Measurements from ENCODE around the gene APBA3.

APBA3 gene

GRCh38 chr19:3722443-3723109, 38.9 kb downstream of the APBA3 start:
- H3K9ac ChIP-seq (ENCODE audit: low read length in 5 of 5), result no peak overlapping the region
- no peaks in the 10 kb centered on the region for H3K9me3 ChIP-seq (ENCODE audit: control insufficient read depth in 5 of 5, low read length in 5 of 5)
- peaks cover 19 to 36% (median 29%) of the 10 kb centered on the region in 5 donors for H3K27me3 ChIP-seq (ENCODE audit: control insufficient read depth in 5 of 5, insufficient read depth in 4 of 5, low read length in 5 of 5)
- H3K4me1 ChIP-seq (ENCODE audit: control insufficient read depth in 5 of 5, insufficient read depth in 5 of 5, low read length in 5 of 5), result peaks cover 0 to 12% (median 9%) of the 10 kb centered on the region in 5 donors
- no peak overlapping the region for H3K27ac ChIP-seq (ENCODE audit: low read depth, low read length)
- H3K4me3 ChIP-seq (ENCODE audit: low read depth in 1 of 5, low read length in 5 of 5), result no peak overlapping the region
- H3K36me3 ChIP-seq (ENCODE audit: control insufficient read depth in 5 of 5, insufficient read depth in 5 of 5, low read length in 5 of 5), result no peaks in the 10 kb centered on the region

- Histone ChIP-seq H3K9ac (ENCODE audit: low read length in 5 of 5) (no peak overlapping the region), H3K27ac (ENCODE audit: low read depth, low read length) (no peak overlapping the region), H3K4me1 (ENCODE audit: control insufficient read depth in 5 of 5, insufficient read depth in 5 of 5, low read length in 5 of 5) (peaks cover 0 to 12% (median 9%) of the 10 kb centered on the region in 5 donors), H3K9me3 (ENCODE audit: control insufficient read depth in 5 of 5, low read length in 5 of 5) (no peaks in the 10 kb centered on the region), H3K36me3 (ENCODE audit: control insufficient read depth in 5 of 5, insufficient read depth in 5 of 5, low read length in 5 of 5) (no peaks in the 10 kb centered on the region), H3K4me3 (ENCODE audit: low read depth in 1 of 5, low read length in 5 of 5) (peak overlapping the region in 1 of 5 donors; percentile 10), H3K27me3 (ENCODE audit: control insufficient read depth in 5 of 5, insufficient read depth in 4 of 5, low read length in 5 of 5) (peaks cover 19 to 36% (median 29%) of the 10 kb centered on the region in 5 donors)
These were observed 39.5 kb downstream of the APBA3 start for GRCh38 chr19:3721887-3722442.

GRCh38 chr19:3721131-3721886, 40.2 kb downstream of the APBA3 start:
- H3K27me3 ChIP-seq (ENCODE audit: control insufficient read depth in 5 of 5, insufficient read depth in 4 of 5, low read length in 5 of 5), result peaks cover 19 to 36% (median 30%) of the 10 kb centered on the region in 5 donors
- H3K36me3 ChIP-seq (ENCODE audit: control insufficient read depth in 5 of 5, insufficient read depth in 5 of 5, low read length in 5 of 5), result no peaks in the 10 kb centered on the region
- H3K4me3 ChIP-seq (ENCODE audit: low read depth in 1 of 5, low read length in 5 of 5), result peak overlapping the region in 2 of 5 donors; percentile 10 to 33
- no peak overlapping the region for H3K27ac ChIP-seq (ENCODE audit: low read depth, low read length)
- no peaks in the 10 kb centered on the region for H3K9me3 ChIP-seq (ENCODE audit: control insufficient read depth in 5 of 5, low read length in 5 of 5)
- no peak overlapping the region for H3K9ac ChIP-seq (ENCODE audit: low read length in 5 of 5)
- H3K4me1 ChIP-seq (ENCODE audit: control insufficient read depth in 5 of 5, insufficient read depth in 5 of 5, low read length in 5 of 5), result peaks cover 0 to 12% (median 9%) of the 10 kb centered on the region in 5 donors

- H3K4me3 ChIP-seq (ENCODE audit: low read depth in 1 of 5, low read length in 5 of 5), result no peak overlapping the region
These were observed 41.1 kb downstream of the APBA3 start for GRCh38 chr19:3720349-3720917.

GRCh38 chr19:3719868-3720267, 41.6 kb downstream of the APBA3 start:
- Histone ChIP-seq H3K27ac (ENCODE audit: low read depth, low read length) (no peak overlapping the region), H3K27me3 (ENCODE audit: control insufficient read depth in 5 of 5, insufficient read depth in 4 of 5, low read length in 5 of 5) (peaks cover 19 to 36% (median 31%) of the 10 kb centered on the region in 5 donors), H3K4me1 (ENCODE audit: control insufficient read depth in 5 of 5, insufficient read depth in 5 of 5, low read length in 5 of 5) (peaks cover 0 to 12% (median 9%) of the 10 kb centered on the region in 5 donors), H3K4me3 (ENCODE audit: low read depth in 1 of 5, low read length in 5 of 5) (no peak overlapping the region), H3K9me3 (ENCODE audit: control insufficient read depth in 5 of 5, low read length in 5 of 5) (no peaks in the 10 kb centered on the region), H3K36me3 (ENCODE audit: control insufficient read depth in 5 of 5, insufficient read depth in 5 of 5, low read length in 5 of 5) (no peaks in the 10 kb centered on the region), H3K9ac (ENCODE audit: low read length in 5 of 5) (no peak overlapping the region)

More at GRCh38 chr19:3720349-3720917, 41.1 kb downstream of the APBA3 start:
- H3K36me3 ChIP-seq (ENCODE audit: control insufficient read depth in 5 of 5, insufficient read depth in 5 of 5, low read length in 5 of 5), result no peaks in the 10 kb centered on the region
- H3K27me3 ChIP-seq (ENCODE audit: control insufficient read depth in 5 of 5, insufficient read depth in 4 of 5, low read length in 5 of 5), result peaks cover 19 to 36% (median 31%) of the 10 kb centered on the region in 5 donors
- peaks cover 0 to 12% (median 9%) of the 10 kb centered on the region in 5 donors for H3K4me1 ChIP-seq (ENCODE audit: control insufficient read depth in 5 of 5, insufficient read depth in 5 of 5, low read length in 5 of 5)
- H3K9ac ChIP-seq (ENCODE audit: low read length in 5 of 5), result no peak overlapping the region
- no peaks in the 10 kb centered on the region for H3K9me3 ChIP-seq (ENCODE audit: control insufficient read depth in 5 of 5, low read length in 5 of 5)
- no peak overlapping the region for H3K27ac ChIP-seq (ENCODE audit: low read depth, low read length)

GRCh38 chr19:3716147-3716668, 45.3 kb downstream of the APBA3 start:
- no peak overlapping the region for H3K27ac ChIP-seq (ENCODE audit: low read depth, low read length)
- peaks cover 6 to 16% (median 14%) of the 10 kb centered on the region in 5 donors for H3K27me3 ChIP-seq (ENCODE audit: control insufficient read depth in 5 of 5, insufficient read depth in 4 of 5, low read length in 5 of 5)
- H3K4me3 ChIP-seq (ENCODE audit: low read depth in 1 of 5, low read length in 5 of 5), result no peak overlapping the region
- no peak overlapping the region for H3K9ac ChIP-seq (ENCODE audit: low read length in 5 of 5)
- H3K4me1 ChIP-seq (ENCODE audit: control insufficient read depth in 5 of 5, insufficient read depth in 5 of 5, low read length in 5 of 5), result peaks cover 0 to 9% (median 4%) of the 10 kb centered on the region in 5 donors
- no peaks in the 10 kb centered on the region for H3K36me3 ChIP-seq (ENCODE audit: control insufficient read depth in 5 of 5, insufficient read depth in 5 of 5, low read length in 5 of 5)
- no peaks in the 10 kb centered on the region for H3K9me3 ChIP-seq (ENCODE audit: control insufficient read depth in 5 of 5, low read length in 5 of 5)

- Histone ChIP-seq H3K27ac (ENCODE audit: low read depth, low read length) (no peak overlapping the region), H3K4me1 (ENCODE audit: control insufficient read depth in 5 of 5, insufficient read depth in 5 of 5, low read length in 5 of 5) (peaks cover 0 to 5% (median 0%) of the 10 kb centered on the region in 5 donors), H3K4me3 (ENCODE audit: low read depth in 1 of 5, low read length in 5 of 5) (no peak overlapping the region)
These were observed 48.6 kb downstream of the APBA3 start for GRCh38 chr19:3712663-3713611.

GRCh38 chr19:3710265-3710812, 51.2 kb downstream of the APBA3 start:
- H3K27me3 ChIP-seq (ENCODE audit: control insufficient read depth in 5 of 5, insufficient read depth in 4 of 5, low read length in 5 of 5), result peaks cover 9 to 16% (median 13%) of the 10 kb centered on the region in 5 donors
- no peak overlapping the region for H3K27ac ChIP-seq (ENCODE audit: low read depth, low read length)
- no peak overlapping the region for H3K4me3 ChIP-seq (ENCODE audit: low read depth in 1 of 5, low read length in 5 of 5)
- H3K9ac ChIP-seq (ENCODE audit: low read length in 5 of 5), result no peak overlapping the region
- H3K4me1 ChIP-seq (ENCODE audit: control insufficient read depth in 5 of 5, insufficient read depth in 5 of 5, low read length in 5 of 5), result peaks cover 0 to 5% (median 0%) of the 10 kb centered on the region in 5 donors
- no peaks in the 10 kb centered on the region for H3K36me3 ChIP-seq (ENCODE audit: control insufficient read depth in 5 of 5, insufficient read depth in 5 of 5, low read length in 5 of 5)
- H3K9me3 ChIP-seq (ENCODE audit: control insufficient read depth in 5 of 5, low read length in 5 of 5), result no peaks in the 10 kb centered on the region

More at GRCh38 chr19:3712663-3713611, 48.6 kb downstream of the APBA3 start:
- no peak overlapping the region for H3K9ac ChIP-seq (ENCODE audit: low read length in 5 of 5)
- no peaks in the 10 kb centered on the region for H3K36me3 ChIP-seq (ENCODE audit: control insufficient read depth in 5 of 5, insufficient read depth in 5 of 5, low read length in 5 of 5)
- H3K27me3 ChIP-seq (ENCODE audit: control insufficient read depth in 5 of 5, insufficient read depth in 4 of 5, low read length in 5 of 5), result peaks cover 7 to 15% (median 9%) of the 10 kb centered on the region in 5 donors
- H3K9me3 ChIP-seq (ENCODE audit: control insufficient read depth in 5 of 5, low read length in 5 of 5), result no peaks in the 10 kb centered on the region
